PC-3 (cell line): Measurements from ENCODE around the gene STRN4. TPM values are rescaled to one million over a fixed set of nuclear protein-coding genes. Genes with fewer than 3 reads are reported as not detected.
A peak's percentile ranks its signal among the peaks of the same experiment; 100 is the strongest.

Source experiments
- ATAC-seq: fragments of 200-7000 bp; cut with Tn5 transposase; 2 replicates; pipeline ENCODE4 v1.9.1; 2020; ENCODE audit warnings: mild to moderate bottlenecking, moderate library complexity
- BruUV-seq: library from RNA; stranded (reverse); fragments of 400-500 nt; replicated peaks from 2 replicates; lab custom pipeline; 2021; lab: Mats Ljungman, UMichigan
- CTCF ChIA-PET: fragments of 300-600 bp; sonication (Branson Sonifier 250); formaldehyde crosslinking; loops from one replicate; lab custom pipeline; 2022; ENCODE audit warnings: antibody characterized with exemption; lab: Charles Lee
- POLR2A ChIA-PET: fragments of 300-600 bp; sonication (Branson Sonifier 250); formaldehyde crosslinking; loops from one replicate; lab custom pipeline; 2022; ENCODE audit warnings: antibody characterized with exemption; ENCODE audit not compliant: unreplicated experiment; lab: Charles Lee
- DNase-seq: peaks from one replicate; pipeline ENCODE4 v3.0.0-alpha.2; 2015
- H2AFZ ChIP-seq: fragments of 300-600 bp; sonication (generic); 2 replicates; pipeline ENCODE4 v1.6.0; 2016; ENCODE audit warnings: antibody characterized with exemption, low read length
- H3F3A ChIP-seq: fragments of 300-600 bp; sonication (generic); one replicate; pipeline ENCODE4 v1.6.0; 2017; ENCODE audit warnings: antibody characterized with exemption, low read length, control low read depth, mild to moderate bottlenecking; ENCODE audit not compliant: unreplicated experiment
- H3K27ac ChIP-seq: fragments of 300-600 bp; sonication (generic); 2 replicates; pipeline ENCODE4 v1.5.1; 2016; ENCODE audit warnings: mild to moderate bottlenecking, low read length
- H3K27me3 ChIP-seq: fragments of 300-600 bp; sonication (generic); 2 replicates; pipeline ENCODE4 v1.6.1; 2016; ENCODE audit warnings: low read length, mixed read lengths
- H3K36me3 ChIP-seq: fragments of 300-600 bp; sonication (generic); 2 replicates; pipeline ENCODE4 v1.6.1; 2016; ENCODE audit warnings: low read depth, mixed run types, low read length, mixed read lengths
- H3K4me1 ChIP-seq: fragments of 300-600 bp; sonication (generic); 2 replicates; pipeline ENCODE4 v1.5.1; 2016; ENCODE audit warnings: low read length; ENCODE audit not compliant: insufficient read depth
- H3K4me2 ChIP-seq: fragments of 300-600 bp; sonication (generic); 2 replicates; pipeline ENCODE4 v1.6.0; 2016; ENCODE audit warnings: low read length
- H3K4me3 ChIP-seq: fragments of 300-600 bp; sonication (generic); 2 replicates; pipeline ENCODE4 v1.5.1; 2016; ENCODE audit warnings: mild to moderate bottlenecking, low read length, mixed read lengths
- H3K79me2 ChIP-seq: fragments of 300-600 bp; sonication (generic); 2 replicates; pipeline ENCODE4 v1.6.1; 2017; ENCODE audit warnings: low read length, mixed read lengths
- H3K9ac ChIP-seq: fragments of 300-600 bp; sonication (generic); 2 replicates; pipeline ENCODE4 v1.6.0; 2016; ENCODE audit warnings: mild to moderate bottlenecking, low read length
- H3K9me2 ChIP-seq: fragments of 300-600 bp; sonication (generic); replicated peaks from 2 replicates; pipeline ENCODE4 v1.6.1; 2016; ENCODE audit warnings: mixed run types, low read length, mixed read lengths
- H3K9me3 ChIP-seq: fragments of 300-600 bp; sonication (generic); 2 replicates; pipeline ENCODE4 v1.6.1; 2016; ENCODE audit warnings: low read length, mixed read lengths
- H4K20me1 ChIP-seq: fragments of 300-600 bp; sonication (generic); 2 replicates; pipeline ENCODE4 v1.6.1; 2016; ENCODE audit warnings: low read length, mixed read lengths
- CTCF ChIP-seq: fragments of 300-600 bp; sonication (generic); conservative IDR thresholded peaks from 2 replicates; pipeline ENCODE4 v1.5.1; 2017; ENCODE audit warnings: antibody characterized with exemption, low read depth, mild to moderate bottlenecking, low read length
- EZH2 ChIP-seq: fragments of 300-600 bp; sonication (generic); IDR thresholded peaks from one replicate; pipeline ENCODE4 v1.6.1; 2017; ENCODE audit warnings: antibody characterized with exemption, mild to moderate bottlenecking, low read length; ENCODE audit not compliant: unreplicated experiment
- EZH2phosphoT487 ChIP-seq: fragments of 300-600 bp; sonication (generic); IDR thresholded peaks from 2 replicates; pipeline ENCODE4 v1.6.1; 2018; ENCODE audit warnings: mild to moderate bottlenecking, antibody characterized with exemption, low read length, borderline replicate concordance
- intact Hi-C: fragments of 100-400 bp; cut with micrococcal nuclease; formaldehyde crosslinking; loops from 2 replicates; pipeline ENCODE4 v1.9.0; 2023
- total RNA-seq: library from RNA; depleted of rRNA; stranded (reverse); fragments of >200 nt; gene quantifications from 2 replicates; pipeline ENCODE4 v1.2.3, GENCODE V29; 2014

STRN4 gene
- total RNA-seq, 1 experiment from 2014 or later, result 62.7 TPM

- POLR2A ChIA-PET, result no interaction called here
These were observed 53.1 kb downstream of the STRN4 start for GRCh38 chr19:46692918-46693722.

GRCh38 chr19:46691948-46692347, 54.3 kb downstream of the STRN4 start:
- TF ChIP-seq EZH2, result no peak
- no peak for TF ChIP-seq EZH2phosphoT487
- no peak for TF ChIP-seq CTCF
- H3K4me1 ChIP-seq, result no peaks in the 10 kb centered on the region
- ATAC-seq (no peak), DNase-seq (no peak)
- H3K9me3 ChIP-seq, result no peaks in the 10 kb centered on the region
- ChIA-PET POLR2A (no interaction called here), CTCF (no interaction called here)
- no peak overlapping the region for H3K27ac ChIP-seq
- no peaks in the 10 kb centered on the region for H3K9me2 ChIP-seq
- no peak overlapping the region for H3K4me2 ChIP-seq
- H3K27me3 ChIP-seq, result no peaks in the 10 kb centered on the region
- no peak overlapping the region for H3K4me3 ChIP-seq
- no peaks in the 10 kb centered on the region for H3K79me2 ChIP-seq
- no peak overlapping the region for H3K9ac ChIP-seq
- intact Hi-C loops, result no loop called here
- no peaks in the 10 kb centered on the region for H4K20me1 ChIP-seq
- H3K36me3 ChIP-seq, result peaks cover 35% of the 10 kb centered on the region
- BruUV-seq, result no TSS peak
- no peaks in the 10 kb centered on the region for H3F3A ChIP-seq
- H2AFZ ChIP-seq, result no peak overlapping the region

More at GRCh38 chr19:46692918-46693722, 53.1 kb downstream of the STRN4 start:
- no peak overlapping the region for H2AFZ ChIP-seq
- H3K79me2 ChIP-seq, result no peaks in the 10 kb centered on the region
- no peaks in the 10 kb centered on the region for H3F3A ChIP-seq
- DNase-seq (peak; percentile 30), ATAC-seq (no peak)
- TF ChIP-seq CTCF (no peak), EZH2 (no peak), EZH2phosphoT487 (no peak)
- CTCF ChIA-PET, result no interaction called here
- H3K4me1 ChIP-seq, result no peaks in the 10 kb centered on the region
- no peak overlapping the region for H3K4me3 ChIP-seq
- H4K20me1 ChIP-seq, result no peaks in the 10 kb centered on the region
- H3K9me2 ChIP-seq, result no peaks in the 10 kb centered on the region
- H3K36me3 ChIP-seq, result peaks cover 35% of the 10 kb centered on the region
- no peaks in the 10 kb centered on the region for H3K9me3 ChIP-seq
- H3K27ac ChIP-seq, result no peak overlapping the region
- BruUV-seq, result no TSS peak
- no peak overlapping the region for H3K9ac ChIP-seq
- no peak overlapping the region for H3K4me2 ChIP-seq
- no peaks in the 10 kb centered on the region for H3K27me3 ChIP-seq
- intact Hi-C loops, result no loop called here

GRCh38 chr19:46691104-46691503, 55.1 kb downstream of the STRN4 start:
- Histone ChIP-seq H3K4me2 (no peak overlapping the region), H4K20me1 (no peaks in the 10 kb centered on the region), H3K4me1 (no peaks in the 10 kb centered on the region), H3K9me2 (no peaks in the 10 kb centered on the region), H3K9ac (no peak overlapping the region), H3K79me2 (no peaks in the 10 kb centered on the region), H3K27ac (no peak overlapping the region), H3F3A (no peaks in the 10 kb centered on the region), H3K4me3 (no peak overlapping the region), H3K36me3 (peaks cover 35% of the 10 kb centered on the region), H3K9me3 (no peaks in the 10 kb centered on the region), H3K27me3 (no peaks in the 10 kb centered on the region), H2AFZ (no peak overlapping the region)
- no peak for DNase-seq
- ChIA-PET CTCF (no interaction called here), POLR2A (no interaction called here)
- intact Hi-C loops, result no loop called here
- no peak for TF ChIP-seq CTCF
- no peak for TF ChIP-seq EZH2
- TF ChIP-seq EZH2phosphoT487, result no peak
- no TSS peak for BruUV-seq
- no peak for ATAC-seq
